DMS153 treated with DMSO at 0.1 percent for 48 hours (cell line): ENCODE data around the gene TESK2.
"Not testable (repeated sequence)": the region's sequence is repeated elsewhere in the genome, so short reads cannot be mapped to it uniquely, and the experiment has no call there.

Source experiments
- DNase-seq: peaks from one replicate; lab custom pipeline; 2025; ENCODE audit not compliant: unreplicated experiment; lab: John Stamatoyannopoulos, UW

Gene TESK2

GRCh38 chr1:45510036-45510971 lies 19.3 kb upstream of the TESK2 start:
- DNase-seq = no peak

GRCh38 chr1:45508295-45509151 lies 17.6 kb upstream of the TESK2 start:
- DNase-seq = no peak

GRCh38 chr1:45507893-45508292 lies 16.9 kb upstream of the TESK2 start:
- no peak for DNase-seq

GRCh38 chr1:45507195-45507594 lies 16.2 kb upstream of the TESK2 start:
- DNase-seq = no peak

GRCh38 chr1:45503462-45504360 lies 12.7 kb upstream of the TESK2 start:
- DNase-seq = no peak

GRCh38 chr1:45501505-45501859 lies 10.5 kb upstream of the TESK2 start:
- no peak for DNase-seq

GRCh38 chr1:45499415-45499769 lies 8.4 kb upstream of the TESK2 start:
- DNase-seq = no peak

GRCh38 chr1:45498279-45498678 lies 7.3 kb upstream of the TESK2 start:
- no peak for DNase-seq

- peak; percentile 54 for DNase-seq
Observed at GRCh38 chr1:45493116-45493697, 2.2 kb upstream of the TESK2 start.

GRCh38 chr1:45492691-45493090 lies 1.7 kb upstream of the TESK2 start:
- DNase-seq = no peak

GRCh38 chr1:45491487-45492260 lies 711 bp upstream of the TESK2 start:
- no peak for DNase-seq

GRCh38 chr1:45490121-45490625 lies 790 bp downstream of the TESK2 start:
- no peak for DNase-seq

GRCh38 chr1:45489379-45489778 lies 1.6 kb downstream of the TESK2 start:
- DNase-seq = not testable (repeated sequence)

GRCh38 chr1:45488666-45489377 lies 2.1 kb downstream of the TESK2 start:
- no peak for DNase-seq

- DNase-seq = no peak
Observed at GRCh38 chr1:45485949-45486348, 5.0 kb downstream of the TESK2 start.

- no peak for DNase-seq
Observed at GRCh38 chr1:45479039-45479748, 11.8 kb downstream of the TESK2 start.

GRCh38 chr1:45478121-45478814 lies 12.7 kb downstream of the TESK2 start:
- no peak for DNase-seq

GRCh38 chr1:45477646-45478045 lies 13.3 kb downstream of the TESK2 start:
- no peak for DNase-seq
